HG03066 (cell line): ENCODE results near the gene NFYC.

Source experiments
- ATAC-seq: cut with Tn5 transposase; IDR thresholded peaks from one replicate; pipeline ENCODE4 v1.9.1; 2021; ENCODE audit warnings: low read depth; ENCODE audit not compliant: unreplicated experiment

NFYC gene

GRCh38 chr1:40734882-40735628 is 43.6 kb downstream of the NFYC start:
- no peak for ATAC-seq

GRCh38 chr1:40736085-40736531 is 44.6 kb downstream of the NFYC start:
- no peak for ATAC-seq

DNA sequence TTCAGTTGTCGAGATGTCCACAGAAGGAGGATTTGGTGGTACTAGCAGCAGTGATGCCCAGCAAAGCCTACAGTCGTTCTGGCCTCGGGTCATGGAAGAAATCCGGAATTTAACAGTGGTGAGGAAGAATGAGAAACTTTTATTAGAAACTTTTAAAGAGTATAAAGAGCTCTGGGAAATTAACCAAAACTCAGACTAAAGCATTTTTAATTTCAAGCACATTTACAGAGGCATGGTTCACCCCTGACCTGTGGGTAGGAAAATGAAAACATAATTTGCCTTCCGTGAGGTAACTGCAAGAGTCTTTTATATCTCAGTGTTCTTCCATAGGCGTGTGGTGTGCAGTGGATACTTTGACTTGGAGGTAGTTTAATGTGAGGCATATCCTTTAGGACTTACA is 47.3 kb downstream of the NFYC start:
- ATAC-seq = no peak

GRCh38 chr1:40739455-40740008 is 48.0 kb downstream of the NFYC start:
- no peak for ATAC-seq

- no peak for ATAC-seq
Measured at GRCh38 chr1:40740039-40740996, 48.8 kb downstream of the NFYC start.

- no peak for ATAC-seq
Measured at GRCh38 chr1:40740997-40741736, 49.7 kb downstream of the NFYC start.

DNA sequence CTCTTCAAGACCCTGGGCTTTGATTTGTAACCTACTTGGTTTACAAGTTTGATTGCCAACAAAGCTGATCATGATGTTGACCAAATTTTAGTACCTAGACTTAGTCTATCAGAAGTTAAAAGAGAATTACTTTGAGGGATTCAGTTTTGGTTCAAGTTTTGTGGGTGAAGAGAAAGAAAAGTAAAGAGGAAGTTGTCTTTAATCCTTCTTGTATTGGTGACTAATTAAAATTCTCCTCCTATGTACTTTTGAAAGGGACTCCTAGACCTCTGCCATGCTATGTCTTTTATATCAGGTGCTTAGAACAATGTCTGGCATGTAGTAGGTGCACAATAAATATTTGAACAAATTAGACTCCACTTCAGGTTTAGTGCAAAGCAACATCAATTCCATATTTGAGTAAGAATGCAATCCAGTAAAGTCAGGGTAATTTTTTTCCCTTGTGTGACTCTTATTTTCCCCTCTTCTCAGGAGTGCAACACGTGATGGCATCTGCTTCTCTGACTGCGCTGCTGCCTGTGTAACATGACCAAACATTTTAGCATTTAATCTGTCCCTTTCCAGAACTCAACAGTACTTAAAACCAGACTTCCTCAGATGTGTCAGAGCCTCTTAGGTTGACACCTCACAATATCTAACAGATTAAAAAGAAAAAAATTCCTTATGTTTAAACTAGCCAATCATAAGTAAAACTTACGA is 51.0 kb downstream of the NFYC start:
- no peak for ATAC-seq

- ATAC-seq = no peak
Measured at GRCh38 chr1:40743452-40743851, 51.9 kb downstream of the NFYC start.

GRCh38 chr1:40743860-40744259 is 52.4 kb downstream of the NFYC start:
- ATAC-seq = no peak

DNA sequence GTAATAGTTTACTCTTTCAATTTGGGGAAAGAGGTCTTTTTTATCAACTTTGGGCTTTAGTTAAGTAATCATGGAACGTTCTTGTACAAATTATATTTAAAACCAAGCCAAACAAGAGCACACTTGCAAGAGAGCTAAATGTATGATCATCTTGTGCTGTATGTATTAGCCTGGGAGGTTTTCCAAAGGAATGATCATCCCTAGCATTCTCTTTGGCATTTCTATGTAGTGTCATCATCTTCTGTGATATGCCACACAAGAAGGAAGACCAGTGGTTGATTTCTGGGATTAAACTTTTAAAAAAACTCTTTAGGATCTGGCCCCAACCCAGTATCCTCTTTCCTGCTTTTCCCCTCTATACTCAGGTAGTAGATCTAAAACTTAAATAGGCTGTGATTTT is 53.7 kb downstream of the NFYC start:
- no peak for ATAC-seq

- no peak for ATAC-seq
Measured at GRCh38 chr1:40746344-40747090, 55.0 kb downstream of the NFYC start.

DNA sequence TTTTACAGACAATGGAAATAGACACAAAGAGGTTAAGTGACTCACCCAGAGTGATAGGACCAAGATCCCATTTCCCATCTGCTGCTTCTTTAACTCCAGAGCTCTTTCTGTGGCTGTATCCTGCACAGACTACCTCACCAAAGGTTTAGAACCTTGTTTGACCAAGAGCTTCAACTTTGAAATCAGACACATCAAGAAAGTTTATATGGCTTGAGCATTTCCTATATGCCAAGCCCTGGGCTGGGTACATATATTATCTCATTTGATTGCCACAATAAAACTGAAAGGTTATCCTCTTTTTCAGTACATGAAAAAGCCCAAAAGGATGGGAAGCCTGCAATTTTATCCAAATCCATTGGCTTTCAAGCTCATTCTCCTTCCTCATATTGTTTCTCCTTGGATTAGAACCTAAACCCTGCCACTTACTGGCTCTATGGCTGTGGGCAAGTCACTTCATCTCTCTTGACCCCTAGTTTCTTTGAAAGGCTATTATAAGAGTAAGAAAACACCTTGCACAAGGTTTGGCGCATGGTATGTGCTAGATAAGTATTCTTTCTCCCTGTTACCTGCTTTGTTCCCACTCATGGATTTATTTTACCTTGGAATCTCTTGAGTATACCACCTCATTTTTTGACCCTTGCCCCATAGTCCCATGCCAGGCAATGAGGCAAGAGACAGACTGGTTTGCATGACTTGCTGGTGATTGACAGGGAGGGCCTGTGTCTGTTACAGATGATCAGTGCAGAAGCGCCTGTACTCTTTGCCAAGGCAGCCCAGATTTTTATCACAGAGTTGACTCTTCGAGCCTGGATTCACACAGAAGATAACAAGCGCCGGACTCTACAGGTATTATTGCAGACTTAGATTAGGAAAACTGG is 57.6 kb downstream of the NFYC start:
- ATAC-seq = no peak

GRCh38 chr1:40749817-40750216 is 58.3 kb downstream of the NFYC start:
- ATAC-seq = no peak

DNA sequence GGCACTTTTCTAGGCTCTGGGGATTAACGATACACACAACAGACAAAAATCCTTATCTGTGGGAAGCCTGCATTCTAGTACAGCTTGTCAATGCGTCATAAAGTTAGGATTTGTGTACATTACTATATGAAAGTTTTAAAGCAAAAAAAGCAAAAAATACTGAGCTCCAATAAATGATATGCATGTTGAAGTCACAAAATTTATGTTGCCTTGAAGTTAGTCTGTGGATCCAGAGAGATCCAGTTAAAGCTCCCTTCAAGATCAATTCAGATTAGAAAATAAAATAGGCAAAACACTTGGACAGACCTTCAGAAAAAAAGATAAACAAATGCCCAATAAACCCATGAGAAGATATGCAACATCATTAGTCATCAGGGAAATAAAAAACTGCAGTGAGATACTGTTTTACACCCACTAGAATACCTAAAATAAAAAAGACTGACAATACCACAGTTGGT is 59.0 kb downstream of the NFYC start:
- ATAC-seq = no peak

GRCh38 chr1:40751802-40752201 is 60.3 kb downstream of the NFYC start:
- no peak for ATAC-seq

GRCh38 chr1:40753142-40753882 is 61.8 kb downstream of the NFYC start:
- no peak for ATAC-seq

DNA sequence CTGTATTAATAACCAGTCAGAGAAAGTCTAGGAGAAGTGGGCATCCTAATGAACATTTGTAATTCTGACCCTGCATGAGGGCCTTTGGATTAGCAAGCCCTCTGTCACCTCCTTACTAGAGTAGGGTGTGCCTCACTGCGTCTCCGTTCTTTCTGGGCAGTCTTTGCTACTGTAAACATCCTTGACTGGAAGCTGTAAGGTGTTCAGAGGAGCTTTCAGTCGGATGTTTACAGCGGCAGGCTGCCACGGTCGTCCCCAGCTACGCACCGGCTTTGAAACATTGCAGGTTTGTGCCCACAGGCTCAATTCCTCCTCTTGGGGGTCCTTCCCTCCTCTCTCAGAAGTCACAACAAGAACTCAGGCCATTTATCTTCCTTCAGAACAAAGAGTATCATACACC is 62.7 kb downstream of the NFYC start:
- ATAC-seq = no peak

GRCh38 chr1:40755067-40755466 is 63.6 kb downstream of the NFYC start:
- ATAC-seq = no peak
